Inflammatory macrophage (primary cell): ENCODE results near the gene ELOA.
"Not testable (repeated sequence)": the region's sequence is repeated elsewhere in the genome, so short reads cannot be mapped to it uniquely, and the experiment has no call there.

Experiments
- DNase-seq, 2 donors: peaks; one replicate each; pipeline ENCODE4 v3.0.0-alpha.2; 2020 to 2022
- total RNA-seq, 18 experiments: gene quantifications; one replicate each; lab custom pipeline; 2026; ENCODE audit warnings: mixed read lengths in 6 of 18, inconsistent platforms in 2 of 18; lab: John Stamatoyannopoulos, UW

Gene ELOA
- 65.5 to 146 (median 94.9) reads per million in 18 experiments for total RNA-seq

- DNase-seq: peak; percentile 73 to 85
Measured at GRCh38 chr1:23743287-23744152, at the start of gene ELOA. Gene ELOA (plus strand): TSS chr1:23743471. CDS start chr1:23743504, 33 bp downstream.

GRCh38 chr1:23693599-23693998 lies 49.7 kb upstream of the ELOA start:
- no peak for DNase-seq

GRCh38 chr1:23694371-23694770 lies 48.9 kb upstream of the ELOA start:
- no peak for DNase-seq

- DNase-seq: no peak
Measured at GRCh38 chr1:23695667-23696066, 47.6 kb upstream of the ELOA start.

GRCh38 chr1:23696335-23696989 lies 46.8 kb upstream of the ELOA start:
- no peak for DNase-seq

- no peak for DNase-seq
Measured at GRCh38 chr1:23698466-23698865, 44.8 kb upstream of the ELOA start.

GRCh38 chr1:23699280-23700179 lies 43.7 kb upstream of the ELOA start:
- DNase-seq: no peak

- no peak for DNase-seq
Measured at GRCh38 chr1:23701310-23701709, 42.0 kb upstream of the ELOA start.

- peak; percentile 10 to 17 for DNase-seq
Measured at GRCh38 chr1:23701996-23702395, 41.3 kb upstream of the ELOA start.

- no peak for DNase-seq
Measured at GRCh38 chr1:23704834-23705495, 38.3 kb upstream of the ELOA start.

- no peak for DNase-seq
Measured at GRCh38 chr1:23709229-23709628, 34.0 kb upstream of the ELOA start.

GRCh38 chr1:23718482-23718881 lies 24.8 kb upstream of the ELOA start:
- no peak for DNase-seq

GRCh38 chr1:23719162-23719820 lies 24.0 kb upstream of the ELOA start:
- no peak for DNase-seq

GRCh38 chr1:23720256-23720995 lies 22.8 kb upstream of the ELOA start:
- DNase-seq: no peak

GRCh38 chr1:23722652-23723051 lies 20.6 kb upstream of the ELOA start:
- no peak for DNase-seq

GRCh38 chr1:23726686-23727085 lies 16.6 kb upstream of the ELOA start:
- DNase-seq: peak; percentile 26 to 32

GRCh38 chr1:23727362-23727811 lies 15.9 kb upstream of the ELOA start:
- peak; percentile 96 to 97 for DNase-seq

GRCh38 chr1:23732363-23733224 lies 10.7 kb upstream of the ELOA start:
- DNase-seq: peak; percentile 24 to 40

- not testable (repeated sequence) for DNase-seq
Measured at GRCh38 chr1:23733281-23733680, 10.0 kb upstream of the ELOA start.
